PC-3 (cell line): ENCODE measurements around the gene MARCHF3. TPM values are rescaled to one million over a fixed set of nuclear protein-coding genes. Genes with fewer than 3 reads are reported as not detected.
A peak's percentile ranks its signal among the peaks of the same experiment; 100 is the strongest.

ENCODE experiments used
- ATAC-seq: fragments of 200-7000 bp; cut with Tn5 transposase; 2 replicates; pipeline ENCODE4 v1.9.1; 2020; ENCODE audit warnings: mild to moderate bottlenecking, moderate library complexity
- BruUV-seq: library from RNA; stranded (reverse); fragments of 400-500 nt; replicated peaks from 2 replicates; lab custom pipeline; 2021; lab: Mats Ljungman, UMichigan
- CTCF ChIA-PET: fragments of 300-600 bp; sonication (Branson Sonifier 250); formaldehyde crosslinking; loops from one replicate; lab custom pipeline; 2022; ENCODE audit warnings: antibody characterized with exemption; lab: Charles Lee
- POLR2A ChIA-PET: fragments of 300-600 bp; sonication (Branson Sonifier 250); formaldehyde crosslinking; loops from one replicate; lab custom pipeline; 2022; ENCODE audit warnings: antibody characterized with exemption; ENCODE audit not compliant: unreplicated experiment; lab: Charles Lee
- DNase-seq: peaks from one replicate; pipeline ENCODE4 v3.0.0-alpha.2; 2015
- H2AFZ ChIP-seq: fragments of 300-600 bp; sonication (generic); 2 replicates; pipeline ENCODE4 v1.6.0; 2016; ENCODE audit warnings: antibody characterized with exemption, low read length
- H3F3A ChIP-seq: fragments of 300-600 bp; sonication (generic); one replicate; pipeline ENCODE4 v1.6.0; 2017; ENCODE audit warnings: antibody characterized with exemption, low read length, control low read depth, mild to moderate bottlenecking; ENCODE audit not compliant: unreplicated experiment
- H3K27ac ChIP-seq: fragments of 300-600 bp; sonication (generic); 2 replicates; pipeline ENCODE4 v1.5.1; 2016; ENCODE audit warnings: mild to moderate bottlenecking, low read length
- H3K27me3 ChIP-seq: fragments of 300-600 bp; sonication (generic); 2 replicates; pipeline ENCODE4 v1.6.1; 2016; ENCODE audit warnings: low read length, mixed read lengths
- H3K36me3 ChIP-seq: fragments of 300-600 bp; sonication (generic); 2 replicates; pipeline ENCODE4 v1.6.1; 2016; ENCODE audit warnings: low read depth, mixed run types, low read length, mixed read lengths
- H3K4me1 ChIP-seq: fragments of 300-600 bp; sonication (generic); 2 replicates; pipeline ENCODE4 v1.5.1; 2016; ENCODE audit warnings: low read length; ENCODE audit not compliant: insufficient read depth
- H3K4me2 ChIP-seq: fragments of 300-600 bp; sonication (generic); 2 replicates; pipeline ENCODE4 v1.6.0; 2016; ENCODE audit warnings: low read length
- H3K4me3 ChIP-seq: fragments of 300-600 bp; sonication (generic); 2 replicates; pipeline ENCODE4 v1.5.1; 2016; ENCODE audit warnings: mild to moderate bottlenecking, low read length, mixed read lengths
- H3K79me2 ChIP-seq: fragments of 300-600 bp; sonication (generic); 2 replicates; pipeline ENCODE4 v1.6.1; 2017; ENCODE audit warnings: low read length, mixed read lengths
- H3K9ac ChIP-seq: fragments of 300-600 bp; sonication (generic); 2 replicates; pipeline ENCODE4 v1.6.0; 2016; ENCODE audit warnings: mild to moderate bottlenecking, low read length
- H3K9me2 ChIP-seq: fragments of 300-600 bp; sonication (generic); replicated peaks from 2 replicates; pipeline ENCODE4 v1.6.1; 2016; ENCODE audit warnings: mixed run types, low read length, mixed read lengths
- H3K9me3 ChIP-seq: fragments of 300-600 bp; sonication (generic); 2 replicates; pipeline ENCODE4 v1.6.1; 2016; ENCODE audit warnings: low read length, mixed read lengths
- H4K20me1 ChIP-seq: fragments of 300-600 bp; sonication (generic); 2 replicates; pipeline ENCODE4 v1.6.1; 2016; ENCODE audit warnings: low read length, mixed read lengths
- CTCF ChIP-seq: fragments of 300-600 bp; sonication (generic); conservative IDR thresholded peaks from 2 replicates; pipeline ENCODE4 v1.5.1; 2017; ENCODE audit warnings: antibody characterized with exemption, low read depth, mild to moderate bottlenecking, low read length
- EZH2 ChIP-seq: fragments of 300-600 bp; sonication (generic); IDR thresholded peaks from one replicate; pipeline ENCODE4 v1.6.1; 2017; ENCODE audit warnings: antibody characterized with exemption, mild to moderate bottlenecking, low read length; ENCODE audit not compliant: unreplicated experiment
- EZH2phosphoT487 ChIP-seq: fragments of 300-600 bp; sonication (generic); IDR thresholded peaks from 2 replicates; pipeline ENCODE4 v1.6.1; 2018; ENCODE audit warnings: mild to moderate bottlenecking, antibody characterized with exemption, low read length, borderline replicate concordance
- intact Hi-C: fragments of 100-400 bp; cut with micrococcal nuclease; formaldehyde crosslinking; loops from 2 replicates; pipeline ENCODE4 v1.9.0; 2023
- total RNA-seq: library from RNA; depleted of rRNA; stranded (reverse); fragments of >200 nt; gene quantifications from 2 replicates; pipeline ENCODE4 v1.2.3, GENCODE V29; 2014

The MARCHF3 gene
- total RNA-seq, 1 experiment from 2014 or later, result 2.5 TPM

GRCh38 chr5:127029581-127030258 lies 638 bp downstream of the MARCHF3 start:
- ATAC-seq (peak; percentile 56), DNase-seq (peak; percentile 85)
- BruUV-seq, result TSS peak; percentile 52
- H3F3A ChIP-seq, result no peaks in the 10 kb centered on the region
- H3K27me3 ChIP-seq, result no peaks in the 10 kb centered on the region
- CTCF ChIA-PET, result no interaction called here
- no peaks in the 10 kb centered on the region for H4K20me1 ChIP-seq
- H3K9me2 ChIP-seq, result no peaks in the 10 kb centered on the region
- intact Hi-C loops, result loop anchor here (1.0 to 5.0 kb wide), 5 partner anchors 11 to 182 kb away; no protein-coding TSS in a partner anchor
- peak overlapping the region; percentile 91 for H3K4me3 ChIP-seq
- POLR2A ChIA-PET, result interaction anchor here (0.6 kb wide), 2 partner anchors 199 to 254 kb away, joined by 7 to 9 read pairs; no protein-coding TSS in a partner anchor
- H3K9ac ChIP-seq, result peak overlapping the region; percentile 37; the same call in 1 of the 2 replicates
- peaks cover 19% of the 10 kb centered on the region for H3K4me1 ChIP-seq
- H2AFZ ChIP-seq, result peak overlapping the region; percentile 99
- no peaks in the 10 kb centered on the region for H3K9me3 ChIP-seq
- TF ChIP-seq EZH2, result no peak
- peak; percentile 52 for TF ChIP-seq CTCF
- peak overlapping the region; percentile 100 for H3K4me2 ChIP-seq
- no peak overlapping the region for H3K27ac ChIP-seq
- H3K36me3 ChIP-seq, result no peaks in the 10 kb centered on the region
- no peaks in the 10 kb centered on the region for H3K79me2 ChIP-seq

- H3K9ac ChIP-seq, result no peak overlapping the region
- ATAC-seq, result peak; percentile 13
- no peak overlapping the region for H3K27ac ChIP-seq
- intact Hi-C loops, result loop anchor here (2.0 to 5.0 kb wide), 3 partner anchors 68 to 182 kb away; no protein-coding TSS in a partner anchor
- 0 out of 2 replicates have a peak overlapping the region, but pooled peaks have one; percentile 99 for H2AFZ ChIP-seq
- H3K4me1 ChIP-seq, result peaks cover 19% of the 10 kb centered on the region
- H3K9me2 ChIP-seq, result no peaks in the 10 kb centered on the region
- no peak for TF ChIP-seq EZH2
- no peak for TF ChIP-seq CTCF
- no peak for TF ChIP-seq EZH2phosphoT487
- no peaks in the 10 kb centered on the region for H4K20me1 ChIP-seq
- peak; percentile 32 for DNase-seq
- no peaks in the 10 kb centered on the region for H3K36me3 ChIP-seq
- POLR2A ChIA-PET, result interaction anchor here (0.6 kb wide), 2 partner anchors 199 to 253 kb away, joined by 7 to 9 read pairs; no protein-coding TSS in a partner anchor
- no peaks in the 10 kb centered on the region for H3K9me3 ChIP-seq
- CTCF ChIA-PET, result no interaction called here
- no TSS peak for BruUV-seq
- no peaks in the 10 kb centered on the region for H3F3A ChIP-seq
- H3K4me2 ChIP-seq, result peak overlapping the region; percentile 100
- no peaks in the 10 kb centered on the region for H3K27me3 ChIP-seq
- H3K79me2 ChIP-seq, result no peaks in the 10 kb centered on the region
- H3K4me3 ChIP-seq, result peak overlapping the region; percentile 91
Observed at GRCh38 chr5:127028822-127029457, 1.4 kb downstream of the MARCHF3 start.

GRCh38 chr5:127027539-127027938 lies 2.8 kb downstream of the MARCHF3 start:
- CTCF ChIA-PET, result no interaction called here
- no peaks in the 10 kb centered on the region for H3K27me3 ChIP-seq
- H2AFZ ChIP-seq, result no peak overlapping the region
- H3K9ac ChIP-seq, result no peak overlapping the region
- no peak overlapping the region for H3K4me2 ChIP-seq
- BruUV-seq, result no TSS peak
- H3K9me2 ChIP-seq, result no peaks in the 10 kb centered on the region
- no peak for DNase-seq
- peaks cover 19% of the 10 kb centered on the region for H3K4me1 ChIP-seq
- H3F3A ChIP-seq, result no peaks in the 10 kb centered on the region
- no peaks in the 10 kb centered on the region for H4K20me1 ChIP-seq
- TF ChIP-seq EZH2phosphoT487, result no peak
- no peak for TF ChIP-seq CTCF
- TF ChIP-seq EZH2, result no peak
- H3K36me3 ChIP-seq, result no peaks in the 10 kb centered on the region
- intact Hi-C loops, result loop anchor here (5.0 kb wide), 2 partner anchors 160 to 180 kb away; no protein-coding TSS in a partner anchor
- no peaks in the 10 kb centered on the region for H3K9me3 ChIP-seq
- H3K4me3 ChIP-seq, result no peak overlapping the region
- POLR2A ChIA-PET, result no interaction called here
- no peaks in the 10 kb centered on the region for H3K79me2 ChIP-seq
- no peak overlapping the region for H3K27ac ChIP-seq
- ATAC-seq, result no peak
